OCI-LY7 (cell line): ENCODE results near the gene SV2B.

Experiments
- CTCF ChIP-seq: fragments of 200-600 bp; sonication (generic); conservative IDR thresholded peaks from 2 replicates; pipeline ENCODE4 v1.5.1; 2014; ENCODE audit warnings: mild to moderate bottlenecking, antibody characterized with exemption, low read length, moderate library complexity, mixed read lengths
- EZH2phosphoT487 ChIP-seq: fragments of 200-600 bp; sonication (generic); IDR thresholded peaks from 2 replicates; pipeline ENCODE4 v1.6.1; 2018; ENCODE audit warnings: low read depth, borderline replicate concordance, mild to moderate bottlenecking, mixed run types, antibody characterized with exemption, low read length, moderate library complexity, mixed read lengths

- TF ChIP-seq CTCF (no peak), EZH2phosphoT487 (no peak)
Measured at GRCh38 chr15:91101608-91101920, 1.5 kb downstream of the SV2B start.
